ENCODE data around the gene RBP5.

DNA sequence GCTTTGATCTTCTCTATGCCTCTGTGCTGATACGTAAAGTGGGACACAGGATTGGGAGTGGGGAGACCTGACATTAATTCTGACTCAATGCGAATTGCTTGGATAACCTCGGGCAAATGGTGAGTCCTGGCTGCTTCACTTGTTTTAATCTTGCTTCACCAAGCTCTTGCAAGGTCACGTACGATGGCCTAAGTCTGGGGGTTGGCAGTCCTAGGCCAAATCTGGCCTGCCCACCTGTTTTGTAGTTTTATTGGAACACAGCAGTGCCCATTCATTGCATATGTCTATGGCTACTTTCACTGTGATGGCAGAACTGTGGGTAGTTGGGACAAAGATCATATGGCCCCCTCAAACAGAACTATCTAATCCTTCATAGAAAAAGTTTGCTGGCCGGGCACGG is 14.9 kb upstream of the RBP5 start:
- TF ChIP-seq PBX3 (IDR thresholded peaks at IDR 0.05) (no peak), POLR2A (IDR thresholded peaks at IDR 0.05; ENCODE audit: low read length) (no peak), REST (IDR thresholded peaks at IDR 0.05) (no peak), CTCF (IDR thresholded peaks at IDR 0.05) (no peak), RCOR1 (IDR thresholded peaks at IDR 0.05; ENCODE audit: low read depth, low read length) (no peak), MYC (IDR thresholded peaks at IDR 0.05; ENCODE audit: borderline replicate concordance, low read length) (no peak), KDM1A (IDR thresholded peaks at IDR 0.05; ENCODE audit: low read depth) (no peak), HMGXB4 (CRISPR knock-in tag; IDR thresholded peaks at IDR 0.05; ENCODE audit: borderline replicate concordance) (no peak)

All from A549 (cell line).